Left ventricle myocardium inferior (tissue), 1 donor: Measurements from ENCODE around the gene MACROD2. TPM values are rescaled to one million over a fixed set of nuclear protein-coding genes. Genes with fewer than 3 reads are reported as not detected.

Experiments used
- DNase-seq: peaks from one replicate; pipeline ENCODE4 v3.0.0-alpha.2; 2020
- H3K27ac ChIP-seq: fragments of 200-600 bp; replicated peaks from 2 replicates; pipeline ENCODE4 v1.8.0; 2021
- H3K27me3 ChIP-seq: fragments of 200-600 bp; 2 replicates; pipeline ENCODE4 v1.8.0; 2021; ENCODE audit warnings: low read depth
- H3K36me3 ChIP-seq: fragments of 200-600 bp; 2 replicates; pipeline ENCODE4 v1.8.0; 2021
- H3K4me1 ChIP-seq: fragments of 200-600 bp; 2 replicates; pipeline ENCODE4 v1.8.0; 2021
- H3K4me3 ChIP-seq: fragments of 200-600 bp; 2 replicates; pipeline ENCODE4 v1.8.0; 2021; ENCODE audit warnings: mild to moderate bottlenecking, moderate library complexity
- H3K9me3 ChIP-seq: fragments of 200-600 bp; replicated peaks from 2 replicates; pipeline ENCODE4 v1.8.0; 2021
- CTCF ChIP-seq: fragments of 200-600 bp; IDR thresholded peaks from 2 replicates; pipeline ENCODE4 v1.8.0; 2021; ENCODE audit warnings: antibody characterized with exemption, mild to moderate bottlenecking, borderline replicate concordance
- intact Hi-C: fragments of 100-400 bp; cut with micrococcal nuclease; formaldehyde crosslinking; loops from one replicate; pipeline ENCODE4 v1.11.0; 2022
- total RNA-seq: library from RNA; stranded (reverse); fragmentation: NEBNext Ultra II Directional; extraction: Animal tissue kit (Norgen Biotek cat#: 25700); gene quantifications from one replicate; pipeline ENCODE4 v1.2.1, GENCODE V29; 2021
- donor health status: DM: no; HTN: yes; CAD: no; lungs with severe emphysema.

MACROD2 gene
- total RNA-seq, 1 donor from 2014 or later = 3.6 TPM

DNA sequence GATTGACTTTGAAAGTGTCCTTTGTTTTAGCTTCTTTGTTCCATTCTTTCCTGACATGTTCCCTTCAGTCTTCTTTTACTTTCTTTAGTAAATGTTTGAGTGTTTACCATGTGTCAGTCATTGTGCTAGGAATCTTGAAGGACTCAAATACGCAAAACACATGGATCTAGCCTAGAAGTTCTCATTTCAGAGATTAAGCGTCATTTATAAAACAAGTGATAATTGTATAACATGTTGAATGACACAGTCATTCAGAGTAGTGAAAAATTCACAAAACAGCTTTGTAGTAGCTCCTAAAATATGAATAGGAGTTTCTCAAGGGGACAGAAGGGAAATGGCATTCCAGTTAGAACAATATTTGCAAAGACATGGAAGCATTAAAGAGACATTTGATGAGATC lies 66.9 kb downstream of the MACROD2 start:
- Histone ChIP-seq H3K27me3 (no peaks in the 10 kb centered on the region), H3K4me1 (no peaks in the 10 kb centered on the region), H3K9me3 (no peaks in the 10 kb centered on the region), H3K27ac (no peak overlapping the region), H3K36me3 (no peaks in the 10 kb centered on the region), H3K4me3 (no peak overlapping the region)
- no peak for TF ChIP-seq CTCF
- intact Hi-C loops = no loop called here
- no peak for DNase-seq

- Histone ChIP-seq H3K36me3 (no peaks in the 10 kb centered on the region), H3K27me3 (no peaks in the 10 kb centered on the region), H3K4me3 (no peak overlapping the region), H3K27ac (no peak overlapping the region), H3K9me3 (no peaks in the 10 kb centered on the region), H3K4me1 (no peaks in the 10 kb centered on the region)
- no peak for DNase-seq
- no peak for TF ChIP-seq CTCF
- intact Hi-C loops = no loop called here
Measured at GRCh38 chr20:14062786-14063185, 67.5 kb downstream of the MACROD2 start.

- H3K4me1 ChIP-seq = no peaks in the 10 kb centered on the region
- intact Hi-C loops = no loop called here
- no peak overlapping the region for H3K4me3 ChIP-seq
- no peak for TF ChIP-seq CTCF
- no peaks in the 10 kb centered on the region for H3K9me3 ChIP-seq
- H3K36me3 ChIP-seq = no peaks in the 10 kb centered on the region
- H3K27ac ChIP-seq = no peak overlapping the region
- no peaks in the 10 kb centered on the region for H3K27me3 ChIP-seq
- DNase-seq = no peak
Measured at GRCh38 chr20:14064333-14064732, 69.0 kb downstream of the MACROD2 start.

DNA sequence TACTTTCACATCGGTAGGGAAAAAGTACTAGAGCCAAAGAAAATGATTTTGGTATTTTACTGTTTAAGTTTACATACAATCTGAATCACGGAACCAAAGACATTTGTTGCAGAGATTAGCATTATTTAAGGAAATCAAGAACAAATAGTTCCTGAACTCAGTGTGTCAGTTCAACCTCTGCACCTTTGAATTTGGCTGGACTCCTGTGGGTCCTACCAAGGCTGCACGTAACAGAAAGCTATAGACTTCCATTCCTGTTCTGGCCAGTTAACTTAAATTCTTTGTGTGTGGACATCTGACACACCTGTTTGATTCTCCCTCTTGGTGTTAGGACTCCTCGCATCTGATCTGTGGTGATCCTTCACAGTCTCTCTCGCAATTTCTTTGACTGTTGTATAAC lies 69.6 kb downstream of the MACROD2 start:
- intact Hi-C loops = no loop called here
- Histone ChIP-seq H3K27ac (no peak overlapping the region), H3K36me3 (no peaks in the 10 kb centered on the region), H3K4me3 (no peak overlapping the region), H3K4me1 (no peaks in the 10 kb centered on the region), H3K27me3 (no peaks in the 10 kb centered on the region), H3K9me3 (no peaks in the 10 kb centered on the region)
- no peak for TF ChIP-seq CTCF
- no peak for DNase-seq

DNA sequence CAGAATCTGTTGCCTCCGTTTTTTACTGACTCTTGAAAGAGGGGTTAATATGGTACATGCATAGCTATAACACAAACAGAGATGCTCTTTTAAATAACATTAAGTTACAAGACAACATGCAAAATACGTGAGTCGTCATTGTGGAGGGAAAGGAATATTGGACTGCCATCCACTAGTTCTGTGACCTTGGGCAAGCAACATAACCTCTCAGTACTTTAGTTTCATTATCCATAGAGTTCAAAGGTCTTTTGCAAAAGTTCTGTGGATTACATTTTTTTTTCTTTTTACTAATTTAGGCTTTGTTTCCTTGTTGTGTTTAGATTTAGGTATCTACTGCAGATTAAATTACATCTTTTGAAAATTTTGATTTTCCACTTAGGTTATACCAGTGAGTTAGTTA lies 70.5 kb downstream of the MACROD2 start:
- H3K27ac ChIP-seq = no peak overlapping the region
- H3K4me1 ChIP-seq = no peaks in the 10 kb centered on the region
- H3K36me3 ChIP-seq = no peaks in the 10 kb centered on the region
- intact Hi-C loops = no loop called here
- H3K9me3 ChIP-seq = no peaks in the 10 kb centered on the region
- no peak for DNase-seq
- no peaks in the 10 kb centered on the region for H3K27me3 ChIP-seq
- no peak for TF ChIP-seq CTCF
- H3K4me3 ChIP-seq = no peak overlapping the region

GRCh38 chr20:14067603-14068002 lies 72.3 kb downstream of the MACROD2 start:
- no peak overlapping the region for H3K4me3 ChIP-seq
- no peaks in the 10 kb centered on the region for H3K4me1 ChIP-seq
- H3K27ac ChIP-seq = no peak overlapping the region
- H3K27me3 ChIP-seq = no peaks in the 10 kb centered on the region
- intact Hi-C loops = no loop called here
- H3K36me3 ChIP-seq = no peaks in the 10 kb centered on the region
- no peak for TF ChIP-seq CTCF
- H3K9me3 ChIP-seq = no peaks in the 10 kb centered on the region
- DNase-seq = no peak
